IMR-90 (cell line): ENCODE results near the gene SAMSN1. TPM values are rescaled to one million over a fixed set of nuclear protein-coding genes. Genes with fewer than 3 reads are reported as not detected.

ENCODE experiments used
- polyA plus RNA-seq, 3 experiments: library from polyadenylated mRNA; depleted of rRNA; stranded (reverse); fragments of >200 nt; gene quantifications; 2 replicates each; pipeline ENCODE4 v1.2.3, GENCODE V29; 2012; ENCODE audit warnings: low replicate concordance in 1 of 3
- total RNA-seq: library from RNA; depleted of rRNA; stranded (reverse); fragments of >200 nt; gene quantifications from 2 replicates; pipeline ENCODE4 v1.2.3, GENCODE V29; 2012; rRNA removed

SAMSN1 gene
- total and polyA plus RNA-seq, 2 of the 4 experiments (the other 2 are of a cell fraction) = not detected

Other genes starting within 250 kb of the SAMSN1 start
- 43.7 and 68.9 TPM in 2 replicates for gene HSPA13, start 163.2 kb downstream of the SAMSN1 start, total RNA-seq
- 11.7 and 16.3 TPM in 2 replicates for gene HSPA13, start 163.2 kb downstream of the SAMSN1 start, polyA plus RNA-seq (2012; rRNA removed)